Measurements from ENCODE around the gene ACY1.
"Not testable (repeated sequence)": the region's sequence is repeated elsewhere in the genome, so short reads cannot be mapped to it uniquely, and the experiment has no call there.

Gene ACY1

GRCh38 chr3:51990501-51990971 is 7.2 kb downstream of the ACY1 start:
- H3K4me3 ChIP-seq (ENCODE audit: low read depth, low read length); CTCF ChIA-PET; H3K27ac ChIP-seq (ENCODE audit: extremely low read depth, low read depth, low read length); H3K4me1 ChIP-seq (ENCODE audit: control insufficient read depth, insufficient read depth, low read length); H3K9me3 ChIP-seq (ENCODE audit: control insufficient read depth, insufficient read depth, low read depth, low read length): not testable (repeated sequence)
- peaks cover 0 to 43% of the 10 kb centered on the region in 2 experiments; a peak in 2 of 3 replicates for H3K36me3 ChIP-seq (ENCODE audit: control insufficient read depth in 2 of 2, insufficient read depth in 1 of 2, low read length in 2 of 2)
- POLR2A ChIA-PET, result interaction anchor here (0.7 to 2.8 kb wide), 6 partner anchors 8 to 164 kb away, joined by 3 to 43 read pairs (median 3); partner anchors contain the start of genes ACY1, PARP3, POC1A and RRP9

GRCh38 chr3:51992017-51992682 is 8.8 kb downstream of the ACY1 start:
- no peaks in the 10 kb centered on the region for H3K9me3 ChIP-seq (ENCODE audit: control insufficient read depth, insufficient read depth, low read depth, low read length)
- ChIA-PET POLR2A (interaction anchor here (0.9 to 2.8 kb wide), 8 partner anchors 9 to 162 kb away, joined by 3 to 43 read pairs (median 5); partner anchors contain the start of genes ABHD14B, ACY1, GPR62 and PARP3), CTCF (interaction anchor here (0.8 to 2.0 kb wide), 4 partner anchors 9 to 148 kb away, joined by 3 to 7 read pairs (median 4); partner anchors contain the start of genes PARP3 and RRP9)
- H3K4me3 ChIP-seq (ENCODE audit: low read depth, low read length), result no peak overlapping the region
- H3K36me3 ChIP-seq (ENCODE audit: control insufficient read depth in 2 of 2, insufficient read depth in 1 of 2, low read length in 2 of 2), result peaks cover 0 to 43% of the 10 kb centered on the region in 2 experiments; a peak in 2 of 3 replicates
- H3K4me1 ChIP-seq (ENCODE audit: control insufficient read depth, insufficient read depth, low read length), result no peaks in the 10 kb centered on the region
- no peak overlapping the region for H3K27ac ChIP-seq (ENCODE audit: extremely low read depth, low read depth, low read length)
- TF ChIP-seq ZNF138 (tag by site-specific recombination; IDR thresholded peaks at IDR 0.05; ENCODE audit: borderline replicate concordance) (no peak), PRDM10 (tag by site-specific recombination; IDR thresholded peaks at IDR 0.05) (no peak), ZFHX2 (tag by site-specific recombination; conservative IDR thresholded peaks at IDR 0.05) (no peak), ATF2 (tag by site-specific recombination; IDR thresholded peaks at IDR 0.05; ENCODE audit: low read depth) (no peak), SALL2 (tag by site-specific recombination; IDR thresholded peaks at IDR 0.05; ENCODE audit: borderline replicate concordance) (no peak), ZNF19 (tag by site-specific recombination; IDR thresholded peaks at IDR 0.05; ENCODE audit: low read depth) (no peak), ZNF354C (tag by site-specific recombination; IDR thresholded peaks at IDR 0.05; ENCODE audit: borderline replicate concordance, low read depth) (no peak), BCL11A (tag by site-specific recombination; IDR thresholded peaks at IDR 0.05; ENCODE audit: low read depth) (no peak), HOXD13 (CRISPR knock-in tag; IDR thresholded peaks at IDR 0.05; ENCODE audit: borderline replicate concordance) (no peak), ZNF169 (tag by site-specific recombination; IDR thresholded peaks at IDR 0.05) (no peak), ZNF768 (tag by site-specific recombination; IDR thresholded peaks at IDR 0.05) (no peak), GLI2 (tag by site-specific recombination; IDR thresholded peaks at IDR 0.05; ENCODE audit: borderline replicate concordance, low read depth) (no peak), SP3 (tag by site-specific recombination; IDR thresholded peaks at IDR 0.05) (no peak), ZNF324 (tag by site-specific recombination; IDR thresholded peaks at IDR 0.05) (no peak), ZNF792 (tag by site-specific recombination; IDR thresholded peaks at IDR 0.05) (no peak), TSHZ1 (tag by site-specific recombination; IDR thresholded peaks at IDR 0.05; ENCODE audit: borderline replicate concordance) (no peak), ZNF707 (tag by site-specific recombination; IDR thresholded peaks at IDR 0.05) (no peak)
- TF ChIP-seq, protein P1, sequence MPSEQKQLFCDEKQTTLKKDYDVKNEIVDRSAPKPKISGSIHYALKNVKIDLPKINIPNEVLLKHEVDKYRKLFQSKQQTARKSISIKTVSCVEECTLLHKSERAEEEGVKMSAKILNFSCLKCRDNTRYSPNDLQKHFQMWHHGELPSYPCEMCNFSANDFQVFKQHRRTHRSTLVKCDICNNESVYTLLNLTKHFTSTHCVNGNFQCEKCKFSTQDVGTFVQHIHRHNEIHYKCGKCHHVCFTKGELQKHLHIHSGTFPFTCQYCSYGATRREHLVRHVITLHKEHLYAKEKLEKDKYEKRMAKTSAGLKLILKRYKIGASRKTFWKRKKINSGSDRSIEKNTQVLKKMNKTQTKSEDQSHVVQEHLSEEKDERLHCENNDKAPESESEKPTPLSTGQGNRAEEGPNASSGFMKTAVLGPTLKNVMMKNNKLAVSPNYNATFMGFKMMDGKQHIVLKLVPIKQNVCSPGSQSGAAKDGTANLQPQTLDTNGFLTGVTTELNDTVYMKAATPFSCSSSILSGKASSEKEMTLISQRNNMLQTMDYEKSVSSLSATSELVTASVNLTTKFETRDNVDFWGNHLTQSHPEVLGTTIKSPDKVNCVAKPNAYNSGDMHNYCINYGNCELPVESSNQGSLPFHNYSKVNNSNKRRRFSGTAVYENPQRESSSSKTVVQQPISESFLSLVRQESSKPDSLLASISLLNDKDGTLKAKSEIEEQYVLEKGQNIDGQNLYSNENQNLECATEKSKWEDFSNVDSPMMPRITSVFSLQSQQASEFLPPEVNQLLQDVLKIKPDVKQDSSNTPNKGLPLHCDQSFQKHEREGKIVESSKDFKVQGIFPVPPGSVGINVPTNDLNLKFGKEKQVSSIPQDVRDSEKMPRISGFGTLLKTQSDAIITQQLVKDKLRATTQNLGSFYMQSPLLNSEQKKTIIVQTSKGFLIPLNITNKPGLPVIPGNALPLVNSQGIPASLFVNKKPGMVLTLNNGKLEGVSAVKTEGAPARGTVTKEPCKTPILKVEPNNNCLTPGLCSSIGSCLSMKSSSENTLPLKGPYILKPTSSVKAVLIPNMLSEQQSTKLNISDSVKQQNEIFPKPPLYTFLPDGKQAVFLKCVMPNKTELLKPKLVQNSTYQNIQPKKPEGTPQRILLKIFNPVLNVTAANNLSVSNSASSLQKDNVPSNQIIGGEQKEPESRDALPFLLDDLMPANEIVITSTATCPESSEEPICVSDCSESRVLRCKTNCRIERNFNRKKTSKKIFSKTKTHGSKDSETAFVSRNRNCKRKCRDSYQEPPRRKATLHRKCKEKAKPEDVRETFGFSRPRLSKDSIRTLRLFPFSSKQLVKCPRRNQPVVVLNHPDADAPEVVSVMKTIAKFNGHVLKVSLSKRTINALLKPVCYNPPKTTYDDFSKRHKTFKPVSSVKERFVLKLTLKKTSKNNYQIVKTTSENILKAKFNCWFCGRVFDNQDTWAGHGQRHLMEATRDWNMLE (tag by site-specific recombination; conservative IDR thresholded peaks at IDR 0.05; ENCODE audit: low read depth), result no peak

Measured in HEK293 (cell line).